SH-SY5Y (cell line): ENCODE measurements around the gene STX16.

Experiments used
- GATA2 ChIP-seq: IDR thresholded peaks from 2 replicates; pipeline ENCODE4 v1.6.1; 2011; ENCODE audit warnings: mild to moderate bottlenecking, low read depth, low read length
- GATA3 ChIP-seq: IDR thresholded peaks from 2 replicates; pipeline ENCODE4 v1.6.1; 2011; ENCODE audit warnings: low read depth, mild to moderate bottlenecking, low read length, moderate library complexity

DNA sequence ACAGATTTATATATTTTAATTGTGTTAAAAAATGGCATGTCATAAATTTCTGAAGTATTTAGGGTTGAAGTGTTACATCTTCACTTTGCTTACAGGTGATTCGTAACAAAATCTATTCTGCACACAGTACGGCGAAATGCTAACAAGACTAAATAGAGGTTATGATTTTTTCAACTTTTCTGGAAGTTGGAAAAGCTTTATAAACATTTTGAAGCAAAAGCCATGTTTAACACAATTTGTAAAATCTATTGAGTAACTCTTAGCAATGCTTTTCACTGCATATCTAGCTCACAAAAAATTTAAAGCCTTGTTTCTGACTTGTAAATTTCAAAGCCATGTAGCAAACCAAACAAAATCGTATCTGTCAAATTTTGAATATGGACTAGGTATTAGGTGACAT, 3.3 kb downstream of the STX16 start:
- TF ChIP-seq GATA2 (no peak), GATA3 (no peak)
